Peyer's patch (tissue), 4 donors: ENCODE measurements around the gene TMEM187. TPM values are rescaled to one million over a fixed set of nuclear protein-coding genes. Genes with fewer than 3 reads are reported as not detected.

Source experiments
- DNase-seq, 3 donors: peaks; one replicate each; pipeline ENCODE4 v3.0.0-alpha.2; 2017 to 2019
- H3K27ac ChIP-seq, 4 donors: fragments of 200-600 bp; sonication (generic); one replicate each; pipeline ENCODE4 v1.5.1; 2016 to 2019
- H3K27me3 ChIP-seq, 2 donors: fragments of 200-600 bp; sonication (generic); one replicate each; pipeline ENCODE4 v1.5.1; 2019
- H3K36me3 ChIP-seq, 3 donors: fragments of 200-600 bp; sonication (generic); one replicate each; pipeline ENCODE4 v1.5.1; 2016 to 2019
- H3K4me1 ChIP-seq, 4 donors: fragments of 200-600 bp; sonication (generic); one replicate each; pipeline ENCODE4 v1.5.1; 2016 to 2019
- H3K4me3 ChIP-seq, 4 donors: fragments of 200-600 bp; sonication (generic); 1 replicate in 3 of 4; 2 replicates in 1 of 4; pipeline ENCODE4 v1.5.1; 2016 to 2019; ENCODE audit warnings: mild to moderate bottlenecking in 1 of 4
- H3K9me3 ChIP-seq, 4 donors: fragments of 200-600 bp; sonication (generic); one replicate each; pipeline ENCODE4 v1.5.1; 2016 to 2019; ENCODE audit warnings: mild to moderate bottlenecking in 1 of 4
- CTCF ChIP-seq, 6 experiments: fragments of 450-650 bp in 4 of 6; fragments of 200-600 bp in 2 of 6; sonication (generic) in 1 of 6; IDR thresholded peaks; one replicate each; pipeline ENCODE4 v1.5.1; 2017 to 2019; ENCODE audit warnings: antibody characterized with exemption in 6 of 6, mild to moderate bottlenecking in 3 of 6, moderate library complexity in 1 of 6
- POLR2A ChIP-seq, 2 donors: fragments of 450-650 bp; IDR thresholded peaks; one replicate each; pipeline ENCODE4 v1.5.1; 2017; ENCODE audit warnings: antibody characterized with exemption in 2 of 2, mild to moderate bottlenecking in 2 of 2, moderate library complexity in 2 of 2
- total RNA-seq, 4 donors: library from RNA; depleted of rRNA; stranded (reverse); fragments of >200 nt; gene quantifications; one replicate each; pipeline ENCODE4 v1.1.0, GENCODE V29; 2016

The TMEM187 gene
- total RNA-seq, 4 donors from 2014 or later: 10.7 to 32.6 (median 12.8) TPM

- Histone ChIP-seq H3K36me3 (no peaks in the 10 kb centered on the region), H3K4me1 (peaks cover 0 to 53% (median 12%) of the 10 kb centered on the region in 4 donors), H3K27ac (peak overlapping the region; percentile 99 to 100 (median 99)), H3K9me3 (no peaks in the 10 kb centered on the region), H3K4me3 (peak overlapping the region; percentile 70 to 85 (median 79)), H3K27me3 (no peaks in the 10 kb centered on the region)
- no peak for TF ChIP-seq CTCF (IDR thresholded peaks at IDR 0.05)
- TF ChIP-seq POLR2A (IDR thresholded peaks at IDR 0.05): peak; percentile 27 to 71
- DNase-seq: peak; percentile 86 to 96 (median 91)
Observed at GRCh38 chrX:153971124-153971449, 1.5 kb upstream of the TMEM187 start.

GRCh38 chrX:153971450-153972367, 845 bp upstream of the TMEM187 start, which contains the start of gene HCFC1:
HCFC1 (minus strand) TSS chrX:153971818; CDS start chrX:153970840, 978 bp downstream.
- Histone ChIP-seq H3K9me3 (no peaks in the 10 kb centered on the region), H3K4me3 (peak within 1 kb of the TSS; percentile 70 to 85 (median 79)), H3K27me3 (no peaks in the 10 kb centered on the region), H3K27ac (peak within 1 kb of the TSS; percentile 99 to 100 (median 99)), H3K4me1 (peaks cover 0 to 47% (median 9%) of the 10 kb centered on the region in 4 donors), H3K36me3 (no peaks in the 10 kb centered on the region)
- TF ChIP-seq CTCF (IDR thresholded peaks at IDR 0.05) (no peak), POLR2A (IDR thresholded peaks at IDR 0.05) (peak in 1 of 2 donors; percentile 15)
- DNase-seq: peak; percentile 88 to 97 (median 95)

GRCh38 chrX:153973127-153974002, 811 bp downstream of the TMEM187 start:
- TF ChIP-seq CTCF (IDR thresholded peaks at IDR 0.05) (peak in 1 of 6 experiments; percentile 11), POLR2A (IDR thresholded peaks at IDR 0.05) (no peak)
- Histone ChIP-seq H3K27me3 (no peaks in the 10 kb centered on the region), H3K4me3 (peak overlapping the region; percentile 70 to 85 (median 79)), H3K36me3 (no peaks in the 10 kb centered on the region), H3K27ac (peak overlapping the region; percentile 99 to 100 (median 99)), H3K9me3 (no peaks in the 10 kb centered on the region), H3K4me1 (peaks cover 0 to 30% (median 6%) of the 10 kb centered on the region in 4 donors)
- no peak for DNase-seq

GRCh38 chrX:153974003-153974725, 1.6 kb downstream of the TMEM187 start:
- Histone ChIP-seq H3K4me1 (peaks cover 0 to 22% (median 5%) of the 10 kb centered on the region in 4 donors), H3K36me3 (no peaks in the 10 kb centered on the region), H3K4me3 (peak overlapping the region in 2 of 4 donors; percentile 70 to 79), H3K27me3 (no peaks in the 10 kb centered on the region), H3K9me3 (no peaks in the 10 kb centered on the region), H3K27ac (peak overlapping the region; percentile 99 to 100 (median 99))
- TF ChIP-seq POLR2A (IDR thresholded peaks at IDR 0.05) (peak in 1 of 2 donors; percentile 24), CTCF (IDR thresholded peaks at IDR 0.05) (no peak)
- peak in 2 of 3 donors; percentile 63 to 73 for DNase-seq
